Loucy (cell line): Measurements from ENCODE around the gene FIBCD1.

Experiments used
- H2AFZ ChIP-seq: fragments of 200-600 bp; sonication (generic); 2 replicates; pipeline ENCODE4 v1.6.0; 2016; ENCODE audit warnings: antibody characterized with exemption, mild to moderate bottlenecking, low read length, moderate library complexity
- H3F3A ChIP-seq: fragments of 200-600 bp; 2 replicates; pipeline ENCODE4 v1.6.0; 2016; ENCODE audit warnings: antibody characterized with exemption, low read depth, mild to moderate bottlenecking
- H3K27me3 ChIP-seq: fragments of 200-600 bp; sonication (generic); 2 replicates; pipeline ENCODE4 v1.6.1; 2014; ENCODE audit warnings: low read length, mild to moderate bottlenecking; ENCODE audit not compliant: insufficient read depth, poor library complexity, severe bottlenecking
- H3K36me3 ChIP-seq: fragments of 200-600 bp; sonication (generic); 2 replicates; pipeline ENCODE4 v1.6.1; 2016; ENCODE audit warnings: low read length; ENCODE audit not compliant: insufficient read depth
- H3K4me1 ChIP-seq: fragments of 200-600 bp; sonication (generic); 2 replicates; pipeline ENCODE4 v1.5.1; 2014; ENCODE audit warnings: low read length, mild to moderate bottlenecking; ENCODE audit not compliant: insufficient read depth, poor library complexity, severe bottlenecking
- H3K4me2 ChIP-seq: fragments of 200-600 bp; sonication (generic); 2 replicates; pipeline ENCODE4 v1.6.0; 2014; ENCODE audit warnings: antibody characterized with exemption, low read length, low read depth, mild to moderate bottlenecking; ENCODE audit not compliant: poor library complexity, severe bottlenecking
- H3K4me3 ChIP-seq: fragments of 200-600 bp; sonication (generic); 2 replicates; pipeline ENCODE4 v1.5.1; 2014; ENCODE audit warnings: low read length, mild to moderate bottlenecking, mixed read lengths; ENCODE audit not compliant: poor library complexity, severe bottlenecking
- H3K79me2 ChIP-seq: fragments of 200-600 bp; sonication (generic); 2 replicates; pipeline ENCODE4 v1.6.1; 2014; ENCODE audit warnings: low read length; ENCODE audit not compliant: insufficient read depth
- H3K9ac ChIP-seq: fragments of 200-600 bp; sonication (generic); 2 replicates; pipeline ENCODE4 v1.6.0; 2014; ENCODE audit warnings: mild to moderate bottlenecking, low read depth, low read length, moderate library complexity; ENCODE audit not compliant: poor library complexity, severe bottlenecking
- H3K9me2 ChIP-seq: fragments of 200-600 bp; sonication (generic); replicated peaks from 2 replicates; pipeline ENCODE4 v1.6.1; 2016; ENCODE audit warnings: low read depth, low read length, mixed read lengths
- H3K9me3 ChIP-seq: fragments of 200-600 bp; sonication (generic); 2 replicates; pipeline ENCODE4 v1.6.1; 2014; ENCODE audit warnings: mild to moderate bottlenecking, antibody characterized with exemption, low read length, low read depth; ENCODE audit not compliant: insufficient read depth
- H4K20me1 ChIP-seq: fragments of 200-600 bp; sonication (generic); 2 replicates; pipeline ENCODE4 v1.6.0; 2014; ENCODE audit warnings: antibody characterized with exemption, low read length, mild to moderate bottlenecking; ENCODE audit not compliant: insufficient read depth, poor library complexity, severe bottlenecking
- CTCF ChIP-seq: fragments of 200-600 bp; sonication (generic); conservative IDR thresholded peaks from 2 replicates; pipeline ENCODE4 v1.5.1; 2014; ENCODE audit warnings: mild to moderate bottlenecking, antibody characterized with exemption, low read length
- EZH2phosphoT487 ChIP-seq: fragments of 200-600 bp; IDR thresholded peaks from 2 replicates; pipeline ENCODE4 v1.6.1; 2018; ENCODE audit warnings: antibody characterized with exemption, mild to moderate bottlenecking, moderate library complexity, borderline replicate concordance

The FIBCD1 gene

DNA sequence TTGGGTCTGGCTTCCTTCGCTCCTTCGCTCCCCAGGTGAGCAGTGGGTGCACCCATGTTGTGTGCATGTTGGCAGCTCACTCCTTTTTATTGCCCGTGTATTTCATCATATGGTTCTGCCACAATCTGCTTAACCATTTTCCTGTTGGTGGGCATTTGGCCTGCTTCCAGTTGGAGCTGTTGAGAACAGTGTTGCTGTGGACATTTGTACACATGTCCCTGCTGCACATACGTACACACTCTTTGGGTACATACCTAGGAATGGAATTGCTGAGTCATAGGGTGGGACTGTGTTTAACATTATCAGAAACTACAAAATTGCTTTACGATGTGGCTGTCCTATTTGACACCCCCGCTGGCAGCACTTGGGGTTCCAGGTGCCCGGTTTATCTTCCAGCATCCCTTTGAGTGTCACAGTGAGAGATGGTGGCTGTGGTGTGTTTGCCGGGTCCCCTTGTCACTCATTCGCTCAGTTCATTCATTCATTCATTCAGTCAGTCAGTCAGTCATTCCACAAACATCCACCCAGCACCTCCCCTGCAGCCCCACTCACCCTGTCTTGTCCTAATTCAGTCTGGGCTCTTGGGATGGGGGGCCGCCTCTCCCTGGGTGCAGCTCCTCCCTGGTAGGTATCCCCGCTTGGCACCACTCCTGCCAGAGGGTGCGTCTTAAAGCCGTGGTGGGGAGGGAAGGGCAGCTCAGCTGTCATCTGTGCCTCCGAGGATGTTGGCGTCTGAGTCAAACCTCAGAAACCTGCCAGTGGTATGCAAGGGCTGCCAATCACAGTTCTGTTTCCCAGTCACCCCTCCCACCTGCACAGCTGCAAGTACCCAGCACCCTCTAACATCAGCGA lies 7.9 kb upstream of the FIBCD1 start:
- Histone ChIP-seq H3F3A (no peaks in the 10 kb centered on the region), H3K4me1 (no peaks in the 10 kb centered on the region), H3K79me2 (no peaks in the 10 kb centered on the region), H4K20me1 (no peaks in the 10 kb centered on the region), H3K36me3 (no peaks in the 10 kb centered on the region), H3K27me3 (no peaks in the 10 kb centered on the region), H3K4me3 (no peak overlapping the region), H3K4me2 (no peak overlapping the region), H3K9me3 (no peaks in the 10 kb centered on the region), H2AFZ (no peak overlapping the region), H3K9ac (no peak overlapping the region), H3K9me2 (no peaks in the 10 kb centered on the region)
- no peak for TF ChIP-seq CTCF
- TF ChIP-seq EZH2phosphoT487: no peak

DNA sequence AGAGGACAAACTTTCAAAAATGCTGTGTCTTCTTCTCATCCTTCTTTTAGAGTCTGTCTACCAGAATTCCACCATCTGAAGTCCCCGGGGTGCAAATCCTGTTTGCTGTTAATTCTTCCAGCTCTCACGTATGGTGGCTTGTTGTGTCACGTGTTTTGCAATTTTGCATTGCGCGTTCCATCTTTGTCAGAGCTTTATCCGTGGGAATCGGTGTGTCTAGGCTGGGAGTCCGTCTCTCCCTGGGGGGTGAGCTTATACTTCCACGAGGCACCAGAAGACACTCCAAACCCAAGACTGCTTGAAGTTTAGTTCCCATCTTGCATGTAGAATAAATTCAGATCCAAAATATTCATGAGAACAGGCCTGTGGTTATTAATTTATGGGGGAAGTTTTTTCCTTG lies 6.1 kb upstream of the FIBCD1 start:
- no peaks in the 10 kb centered on the region for H3F3A ChIP-seq
- no peak overlapping the region for H3K9ac ChIP-seq
- no peaks in the 10 kb centered on the region for H3K4me1 ChIP-seq
- H3K4me2 ChIP-seq: no peak overlapping the region
- H3K27me3 ChIP-seq: no peaks in the 10 kb centered on the region
- TF ChIP-seq EZH2phosphoT487: no peak
- TF ChIP-seq CTCF: no peak
- H3K9me3 ChIP-seq: no peaks in the 10 kb centered on the region
- no peaks in the 10 kb centered on the region for H4K20me1 ChIP-seq
- H3K4me3 ChIP-seq: no peak overlapping the region
- no peak overlapping the region for H2AFZ ChIP-seq
- H3K36me3 ChIP-seq: no peaks in the 10 kb centered on the region
- H3K79me2 ChIP-seq: no peaks in the 10 kb centered on the region
- H3K9me2 ChIP-seq: no peaks in the 10 kb centered on the region

DNA sequence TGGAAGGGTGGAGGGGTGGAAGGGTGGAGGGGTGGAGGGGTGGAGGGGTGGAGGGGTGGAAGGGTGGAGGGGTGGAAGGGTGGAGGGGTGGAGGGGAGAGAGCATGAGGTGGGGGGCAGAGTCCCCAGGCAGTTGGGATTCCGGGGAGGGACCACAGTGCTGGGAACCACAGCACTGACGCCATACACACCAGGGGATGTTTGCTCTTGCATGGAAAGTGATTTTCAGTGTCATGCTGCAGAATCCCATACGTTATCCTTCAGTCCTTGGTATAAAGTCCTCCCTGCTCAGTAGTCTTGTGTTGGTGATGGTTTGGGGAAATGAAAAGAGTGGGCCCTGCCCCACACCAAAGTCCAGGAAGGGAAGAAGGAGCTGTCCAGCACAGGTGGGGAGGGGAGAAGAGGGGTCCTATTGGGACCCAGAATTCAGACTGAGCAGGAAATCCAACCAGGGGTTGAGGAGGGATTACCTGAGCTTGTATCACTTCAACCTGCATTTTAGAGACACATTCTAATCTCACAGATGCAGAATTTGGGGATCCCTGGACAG lies 5.5 kb upstream of the FIBCD1 start:
- Histone ChIP-seq H3F3A (no peaks in the 10 kb centered on the region), H3K9me3 (no peaks in the 10 kb centered on the region), H3K4me3 (no peak overlapping the region), H3K79me2 (no peaks in the 10 kb centered on the region), H3K9ac (no peak overlapping the region), H3K36me3 (no peaks in the 10 kb centered on the region), H2AFZ (no peak overlapping the region), H3K9me2 (no peaks in the 10 kb centered on the region), H3K27me3 (no peaks in the 10 kb centered on the region), H4K20me1 (no peaks in the 10 kb centered on the region), H3K4me2 (no peak overlapping the region), H3K4me1 (no peaks in the 10 kb centered on the region)
- TF ChIP-seq CTCF: no peak
